T47D (cell line): ENCODE measurements around the gene NPIPB4.
"Not testable (repeated sequence)": the region's sequence is repeated elsewhere in the genome, so short reads cannot be mapped to it uniquely, and the experiment has no call there.

Source experiments
- DNase-seq, 2 experiments: peaks; one replicate each; pipeline versions ENCODE4 v3.0.0 to v3.0.0-alpha.2; 2011 to 2012; ENCODE audit warnings: low read depth in 1 of 2, low spot score in 1 of 2
- in situ Hi-C: cut with HindIII; loops from 2 replicates; pipeline ENCODE4 v1.10.0; 2016; ENCODE audit warnings: low sequenced_read_pairs, low pct_unique_long_range_greater_than_20kb

NPIPB4 gene

DNA sequence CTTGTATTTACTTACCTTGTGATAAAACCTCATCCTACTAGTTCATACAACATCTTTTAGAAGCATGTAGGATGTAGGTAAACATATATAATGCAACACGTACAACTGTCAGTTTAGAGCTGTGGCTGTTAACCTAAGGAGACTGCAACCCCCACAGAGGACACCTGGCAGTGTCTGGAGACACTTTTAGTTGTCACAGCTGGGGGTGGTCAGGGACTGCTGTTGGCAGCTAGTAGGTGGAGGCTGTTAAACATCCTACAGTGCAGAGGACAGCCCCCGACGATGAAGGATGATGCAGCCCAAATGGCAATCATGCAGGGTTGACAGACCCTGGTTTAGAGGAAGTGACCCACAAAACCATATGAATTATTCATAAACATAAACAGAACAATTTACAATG, 59.0 kb downstream of the NPIPB4 start:
- DNase-seq, in situ Hi-C loops: not testable (repeated sequence)

- in situ Hi-C loops: not testable (repeated sequence)
Observed at GRCh38 chr16:21793310-21793709, 64.2 kb downstream of the NPIPB4 start.

DNA sequence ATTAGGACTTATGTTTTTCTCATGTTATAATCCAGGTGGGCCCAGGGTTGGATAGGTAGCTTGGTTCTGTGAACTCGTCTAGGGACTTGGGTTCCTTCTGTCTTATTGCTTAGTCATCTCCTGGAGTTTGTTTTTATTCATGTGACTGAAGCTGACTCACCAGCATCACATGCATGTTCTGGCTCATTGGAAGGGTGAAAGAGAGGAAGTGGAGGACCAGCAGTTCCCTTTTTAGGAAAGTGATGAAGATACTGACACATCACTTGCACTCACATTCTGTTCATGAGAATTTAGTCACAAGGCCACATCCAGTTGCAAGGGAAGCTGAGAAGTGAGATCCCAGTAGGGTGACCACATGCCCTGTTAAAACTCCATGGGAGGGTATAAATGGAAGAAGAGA, 67.0 kb downstream of the NPIPB4 start:
- in situ Hi-C loops, DNase-seq: not testable (repeated sequence)

More at GRCh38 chr16:21793310-21793709, 64.2 kb downstream of the NPIPB4 start:
- not testable (repeated sequence) for DNase-seq
